ENCODE results near the gene DEPDC1B. TPM values are rescaled to one million over a fixed set of nuclear protein-coding genes. Genes with fewer than 3 reads are reported as not detected.

The DEPDC1B gene
- total RNA-seq, 2 experiments from 2014 or later, result 0.39 to 0.60 TPM

DNA sequence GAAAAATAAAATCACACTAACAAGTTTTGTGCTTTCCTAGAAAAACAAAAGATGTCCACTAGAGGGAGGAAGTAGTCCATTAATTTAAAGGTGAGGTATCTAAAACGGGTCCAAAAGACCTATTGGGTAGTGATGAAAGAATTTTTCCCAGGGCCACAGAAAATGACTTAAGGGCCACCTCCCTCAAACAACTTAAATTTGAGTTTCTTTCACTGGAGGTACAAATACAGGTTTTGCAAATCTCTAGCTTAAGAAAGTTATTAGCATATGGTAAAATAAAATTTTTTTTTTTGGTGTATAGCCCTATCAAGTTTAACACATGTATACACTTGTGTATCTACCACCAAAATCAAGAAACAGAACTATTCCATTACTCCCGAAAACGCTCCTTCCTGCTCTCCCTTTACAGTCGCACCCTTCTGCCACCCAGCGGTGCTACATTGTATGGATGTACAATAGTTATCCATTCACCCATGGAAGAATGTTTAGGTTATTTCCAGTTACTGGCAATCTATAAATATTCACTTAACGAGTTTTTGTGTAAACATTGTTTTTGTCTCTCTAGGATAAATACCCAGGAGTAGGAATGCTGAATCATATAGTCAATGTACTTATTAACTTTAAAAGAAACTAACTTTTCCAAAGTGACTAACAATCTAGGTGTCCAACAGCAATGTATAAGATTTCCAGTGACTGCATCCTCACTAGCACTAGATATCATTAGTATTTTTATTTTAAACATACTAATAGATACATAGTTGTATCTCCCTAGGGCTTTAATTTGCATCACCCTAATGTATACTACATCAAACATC, 21.9 kb downstream of the DEPDC1B start:
- no peak for ATAC-seq (ENCODE audit: poor library complexity)
- H3K36me3 Mint-ChIP-seq (ENCODE audit: low read depth), result no peaks in the 10 kb centered on the region
- H3K9me3 Mint-ChIP-seq, result no peaks in the 10 kb centered on the region
- no peak overlapping the region for H3K4me3 Mint-ChIP-seq
- Histone ChIP-seq H3K36me3 (ENCODE audit: insufficient read depth, low read length) (no peaks in the 10 kb centered on the region), H3K27me3 (ENCODE audit: control insufficient read depth in 1 of 2, insufficient read depth in 2 of 2, low read length in 2 of 2) (no peaks in the 10 kb centered on the region), H3K27ac (ENCODE audit: low read depth in 1 of 2, low read length in 2 of 2) (no peak overlapping the region), H3K9me3 (ENCODE audit: control insufficient read depth in 1 of 2, insufficient read depth in 1 of 2, low read length in 2 of 2) (no peaks in the 10 kb centered on the region), H3K4me1 (ENCODE audit: insufficient read depth, low read length) (no peaks in the 10 kb centered on the region), H3K4me3 (ENCODE audit: low read length) (no peak overlapping the region)
- peak in 3 of 14 experiments; percentile 47 to 52 (median 48) for DNase-seq
- no peak overlapping the region for H3K27ac Mint-ChIP-seq
- CTCF ChIA-PET, result no interaction called here
- intact Hi-C loops (cut with DNase I, micrococcal nuclease), result loop anchor here (5.0 kb wide), 2 partner anchors 284 to 979 kb away; no protein-coding TSS in a partner anchor
- no peaks in the 10 kb centered on the region for H3K27me3 Mint-ChIP-seq
- TF ChIP-seq, protein P1, sequence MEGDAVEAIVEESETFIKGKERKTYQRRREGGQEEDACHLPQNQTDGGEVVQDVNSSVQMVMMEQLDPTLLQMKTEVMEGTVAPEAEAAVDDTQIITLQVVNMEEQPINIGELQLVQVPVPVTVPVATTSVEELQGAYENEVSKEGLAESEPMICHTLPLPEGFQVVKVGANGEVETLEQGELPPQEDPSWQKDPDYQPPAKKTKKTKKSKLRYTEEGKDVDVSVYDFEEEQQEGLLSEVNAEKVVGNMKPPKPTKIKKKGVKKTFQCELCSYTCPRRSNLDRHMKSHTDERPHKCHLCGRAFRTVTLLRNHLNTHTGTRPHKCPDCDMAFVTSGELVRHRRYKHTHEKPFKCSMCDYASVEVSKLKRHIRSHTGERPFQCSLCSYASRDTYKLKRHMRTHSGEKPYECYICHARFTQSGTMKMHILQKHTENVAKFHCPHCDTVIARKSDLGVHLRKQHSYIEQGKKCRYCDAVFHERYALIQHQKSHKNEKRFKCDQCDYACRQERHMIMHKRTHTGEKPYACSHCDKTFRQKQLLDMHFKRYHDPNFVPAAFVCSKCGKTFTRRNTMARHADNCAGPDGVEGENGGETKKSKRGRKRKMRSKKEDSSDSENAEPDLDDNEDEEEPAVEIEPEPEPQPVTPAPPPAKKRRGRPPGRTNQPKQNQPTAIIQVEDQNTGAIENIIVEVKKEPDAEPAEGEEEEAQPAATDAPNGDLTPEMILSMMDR (IDR thresholded peaks at IDR 0.05), result peak; percentile 72
- H3K4me1 Mint-ChIP-seq (ENCODE audit: low read depth), result peaks cover 4% of the 10 kb centered on the region
- POLR2A ChIA-PET, result no interaction called here

DNA sequence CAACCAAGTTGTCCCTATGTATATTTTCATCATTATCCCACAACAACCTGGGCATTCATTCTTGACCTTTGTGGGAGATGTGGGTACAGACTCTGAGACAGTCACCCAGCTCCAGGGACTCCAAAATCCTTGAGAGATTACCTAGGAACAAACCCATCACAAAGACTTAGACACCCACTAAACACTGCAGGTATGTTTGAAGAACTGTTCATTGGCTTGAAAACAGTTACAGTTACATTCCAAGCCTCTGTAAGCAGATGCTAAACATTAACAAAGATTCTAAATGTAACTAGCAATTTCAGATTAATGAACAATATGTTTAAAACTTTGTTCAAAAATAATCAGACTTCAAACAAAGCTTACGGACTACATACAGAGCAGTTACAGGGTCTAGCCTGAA, 24.7 kb downstream of the DEPDC1B start:
- CTCF ChIA-PET, result interaction anchor here (2.1 kb wide), 1 partner anchor 12 kb away, joined by 5 read pairs; no protein-coding TSS in a partner anchor
- Mint-ChIP-seq H3K4me3 (no peak overlapping the region), H3K4me1 (ENCODE audit: low read depth) (peaks cover 4% of the 10 kb centered on the region), H3K9me3 (no peaks in the 10 kb centered on the region), H3K27me3 (no peaks in the 10 kb centered on the region), H3K27ac (no peak overlapping the region), H3K36me3 (ENCODE audit: low read depth) (no peaks in the 10 kb centered on the region)
- no peaks in the 10 kb centered on the region for H3K9me3 ChIP-seq (ENCODE audit: control insufficient read depth in 1 of 2, insufficient read depth in 1 of 2, low read length in 2 of 2)
- DNase-seq (no peak), ATAC-seq (ENCODE audit: poor library complexity) (no peak)
- H3K36me3 ChIP-seq (ENCODE audit: insufficient read depth, low read length), result no peaks in the 10 kb centered on the region
- no peaks in the 10 kb centered on the region for H3K27me3 ChIP-seq (ENCODE audit: control insufficient read depth in 1 of 2, insufficient read depth in 2 of 2, low read length in 2 of 2)
- POLR2A ChIA-PET, result interaction anchor here (0.6 kb wide), 1 partner anchor 18 kb away, joined by 3 read pairs; no protein-coding TSS in a partner anchor
- H3K27ac ChIP-seq (ENCODE audit: low read depth in 1 of 2, low read length in 2 of 2), result no peak overlapping the region
- H3K4me1 ChIP-seq (ENCODE audit: insufficient read depth, low read length), result no peaks in the 10 kb centered on the region
- no peak overlapping the region for H3K4me3 ChIP-seq (ENCODE audit: low read length)
- intact Hi-C loops (cut with DNase I, micrococcal nuclease), result loop anchor here (5.0 kb wide), 2 partner anchors 287 to 982 kb away; no protein-coding TSS in a partner anchor
- TF ChIP-seq, protein P1 (IDR thresholded peaks at IDR 0.05), result no peak

DNA sequence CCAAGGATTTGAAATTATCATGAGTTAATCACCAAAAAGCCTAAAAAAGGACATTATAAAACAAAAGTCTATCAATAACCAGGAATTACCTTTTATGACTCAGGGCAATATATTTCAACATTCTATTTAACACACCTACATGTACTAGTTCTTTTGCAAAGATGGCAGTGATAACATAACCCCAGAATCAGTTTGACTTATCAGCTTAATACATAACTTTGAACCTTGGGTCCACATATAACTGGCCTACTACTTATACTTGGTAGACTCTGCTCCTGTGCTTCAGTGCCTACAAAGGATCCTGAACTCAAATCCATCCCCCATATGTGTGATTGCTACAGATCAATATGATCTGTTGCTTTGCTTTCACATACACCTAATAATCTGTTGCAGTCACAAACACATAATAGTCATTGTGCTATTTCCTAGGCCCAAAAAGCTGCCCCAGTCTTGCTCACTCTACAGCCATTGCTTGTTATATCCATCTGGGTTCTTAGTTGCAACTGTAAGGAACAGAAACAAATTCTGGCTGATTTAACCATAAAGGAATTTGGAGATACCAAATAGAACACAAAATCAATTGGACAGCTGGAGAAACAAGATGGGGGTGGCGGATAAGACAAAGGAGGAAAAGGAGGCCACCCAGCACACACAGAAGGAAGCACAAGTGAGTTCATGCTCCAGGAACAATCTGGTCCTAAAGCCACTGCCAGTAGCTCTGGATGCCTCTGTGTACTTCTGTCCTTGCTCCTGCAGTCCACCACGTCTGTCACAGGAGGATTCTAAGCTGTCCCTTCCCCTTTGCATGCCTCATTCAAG, 25.5 kb downstream of the DEPDC1B start:
- no peaks in the 10 kb centered on the region for H3K27me3 ChIP-seq (ENCODE audit: control insufficient read depth in 1 of 2, insufficient read depth in 2 of 2, low read length in 2 of 2)
- intact Hi-C loops (cut with DNase I, micrococcal nuclease), result loop anchor here (5.0 kb wide), 3 partner anchors 288 to 983 kb away; no protein-coding TSS in a partner anchor
- CTCF ChIA-PET, result interaction anchor here (2.1 kb wide), 1 partner anchor 13 kb away, joined by 5 read pairs; no protein-coding TSS in a partner anchor
- no peak overlapping the region for H3K4me3 Mint-ChIP-seq
- no peaks in the 10 kb centered on the region for H3K9me3 ChIP-seq (ENCODE audit: control insufficient read depth in 1 of 2, insufficient read depth in 1 of 2, low read length in 2 of 2)
- H3K36me3 ChIP-seq (ENCODE audit: insufficient read depth, low read length), result no peaks in the 10 kb centered on the region
- H3K4me1 Mint-ChIP-seq (ENCODE audit: low read depth), result peaks cover 4% of the 10 kb centered on the region
- no peaks in the 10 kb centered on the region for H3K9me3 Mint-ChIP-seq
- DNase-seq (no peak), ATAC-seq (ENCODE audit: poor library complexity) (no peak)
- H3K27me3 Mint-ChIP-seq, result no peaks in the 10 kb centered on the region
- H3K27ac Mint-ChIP-seq, result no peak overlapping the region
- no peaks in the 10 kb centered on the region for H3K4me1 ChIP-seq (ENCODE audit: insufficient read depth, low read length)
- H3K4me3 ChIP-seq (ENCODE audit: low read length), result no peak overlapping the region
- TF ChIP-seq, protein P1 (IDR thresholded peaks at IDR 0.05), result no peak
- H3K27ac ChIP-seq (ENCODE audit: low read depth in 1 of 2, low read length in 2 of 2), result no peak overlapping the region
- no peaks in the 10 kb centered on the region for H3K36me3 Mint-ChIP-seq (ENCODE audit: low read depth)
- POLR2A ChIA-PET, result no interaction called here
